GM21529 (cell line): ENCODE data around the gene GLI1.
"Not testable (repeated sequence)": the region's sequence is repeated elsewhere in the genome, so short reads cannot be mapped to it uniquely, and the experiment has no call there.

Experiments
- ATAC-seq: cut with Tn5 transposase; IDR thresholded peaks from one replicate; pipeline ENCODE4 v1.9.1; 2021; ENCODE audit not compliant: unreplicated experiment

GLI1 gene

GRCh38 chr12:57459750-57460467, at the start of gene GLI1:
TSS of gene GLI1 (plus strand) at chr12:57459785. CDS start at chr12:57463692, 3,907 bp downstream.
- no peak for ATAC-seq

- no peak for ATAC-seq
Measured at GRCh38 chr12:57410534-57410933, 49.1 kb upstream of the GLI1 start.

- ATAC-seq, result not testable (repeated sequence)
Measured at GRCh38 chr12:57414160-57414559, 45.4 kb upstream of the GLI1 start.

GRCh38 chr12:57415088-57415487, 44.5 kb upstream of the GLI1 start:
- no peak for ATAC-seq

- ATAC-seq, result no peak
Measured at GRCh38 chr12:57416039-57416996, 43.3 kb upstream of the GLI1 start.

- no peak for ATAC-seq
Measured at GRCh38 chr12:57418255-57418654, 41.3 kb upstream of the GLI1 start.

GRCh38 chr12:57419495-57419894, 40.1 kb upstream of the GLI1 start:
- ATAC-seq, result no peak

- ATAC-seq, result no peak
Measured at GRCh38 chr12:57420482-57420881, 39.1 kb upstream of the GLI1 start.

- ATAC-seq, result not testable (repeated sequence)
Measured at GRCh38 chr12:57426948-57427347, 32.6 kb upstream of the GLI1 start.

- no peak for ATAC-seq
Measured at GRCh38 chr12:57428965-57429364, 30.6 kb upstream of the GLI1 start.

GRCh38 chr12:57429473-57430111, 30.0 kb upstream of the GLI1 start:
- ATAC-seq, result no peak

GRCh38 chr12:57430112-57430930, 29.3 kb upstream of the GLI1 start:
- peak; percentile 43 for ATAC-seq

- ATAC-seq, result peak; percentile 94
Measured at GRCh38 chr12:57430931-57431566, 28.5 kb upstream of the GLI1 start, which contains the start of gene R3HDM2. TSS of gene R3HDM2 (minus strand) at chr12:57431043. CDS start at chr12:57310428, 120,615 bp downstream.

GRCh38 chr12:57431654-57432188, 27.9 kb upstream of the GLI1 start:
- no peak for ATAC-seq

GRCh38 chr12:57433370-57433769, 26.2 kb upstream of the GLI1 start:
- no peak for ATAC-seq

- ATAC-seq, result no peak
Measured at GRCh38 chr12:57434517-57435223, 24.9 kb upstream of the GLI1 start, which contains the start of gene INHBC. TSS of gene INHBC (plus strand) at chr12:57434784. CDS start at chr12:57434887, 103 bp downstream.

- no peak for ATAC-seq
Measured at GRCh38 chr12:57435293-57435692, 24.3 kb upstream of the GLI1 start.

- no peak for ATAC-seq
Measured at GRCh38 chr12:57438400-57438799, 21.2 kb upstream of the GLI1 start.

GRCh38 chr12:57439762-57440266, 19.8 kb upstream of the GLI1 start:
- ATAC-seq, result no peak
